Lower leg skin (tissue), 4 donors: ENCODE data around the gene LBHD1. TPM values are rescaled to one million over a fixed set of nuclear protein-coding genes. Genes with fewer than 3 reads are reported as not detected.
"Not testable (repeated sequence)": the region's sequence is repeated elsewhere in the genome, so short reads cannot be mapped to it uniquely, and the experiment has no call there.

ENCODE experiments used
- DNase-seq, 2 donors: peaks; one replicate each; pipeline ENCODE4 v3.0.0-alpha.2; 2019; ENCODE audit warnings: low spot score in 2 of 2
- H3K4me3 ChIP-seq: fragments of 200-600 bp; sonication (generic); 2 replicates; pipeline ENCODE4 v1.5.1; 2017; ENCODE audit warnings: mild to moderate bottlenecking, low read depth; ENCODE audit not compliant: poor library complexity, severe bottlenecking
- POLR2A ChIP-seq, 2 donors: fragments of 450-650 bp; IDR thresholded peaks; one replicate each; pipeline ENCODE4 v1.6.1; 2016 to 2017; ENCODE audit warnings: antibody characterized with exemption in 2 of 2, mild to moderate bottlenecking in 1 of 2, moderate library complexity in 1 of 2
- WGBS, 2 donors: methylation state at CpG; one replicate each; pipeline ENCODE4 v1.1.5; 2018; 5-methylcytosine and 5-hydroxymethylcytosine counted together
- intact Hi-C: fragments of 100-400 bp; cut with DNase I; formaldehyde crosslinking; loops from one replicate; pipeline ENCODE4 v1.15.0; 2023; ENCODE audit warnings: low total_unique reads
- total RNA-seq, 4 donors: library from RNA; depleted of rRNA; stranded (reverse); fragments of >200 nt; gene quantifications; one replicate each; pipeline ENCODE4 v1.1.0, GENCODE V29; 2016
- TF ChIP-seq, protein P1 (sequence below), 3 donors: fragments of 450-650 bp; IDR thresholded peaks; one replicate each; pipeline ENCODE4 v1.5.1; 2016; ENCODE audit warnings: antibody characterized with exemption in 3 of 3, mild to moderate bottlenecking in 3 of 3, moderate library complexity in 2 of 3

Gene LBHD1
- total RNA-seq, 4 donors from 2014 or later: 2.5 to 4.6 (median 3.1) TPM

DNA sequence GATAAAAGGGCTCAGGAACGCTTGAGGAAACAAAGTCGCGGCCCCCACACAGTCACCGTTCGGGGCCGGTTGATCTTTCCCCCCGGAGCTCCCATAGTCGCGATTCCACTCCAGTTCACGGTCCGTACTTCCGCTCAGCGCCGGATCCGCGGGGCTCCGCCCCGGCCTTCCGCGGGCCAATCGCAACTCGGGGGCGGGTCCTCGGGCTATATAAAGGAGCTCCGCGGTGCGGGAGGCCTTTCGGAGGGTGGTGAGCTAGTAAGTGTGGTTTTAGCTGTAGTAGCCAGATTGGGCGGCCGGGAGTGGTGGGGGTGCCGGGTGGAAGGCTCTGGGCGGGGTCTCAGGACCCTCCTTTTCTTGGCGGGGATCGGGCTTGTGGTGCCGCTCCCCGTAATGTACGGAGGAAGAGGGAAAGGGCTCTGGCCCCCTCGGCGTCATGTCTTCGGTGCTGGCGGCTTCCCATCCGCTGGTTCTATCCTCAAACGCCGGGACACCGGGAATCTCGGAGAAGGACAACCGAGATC is 6.9 kb downstream of the LBHD1 start, which contains the start of the genes C11orf98 and CSKMT:
Gene C11orf98 (minus strand): TSS at position 136 of the 524 bp plus-strand sequence. CDS start 41 bp downstream, at position 95.
Gene CSKMT (plus strand): TSS at position 238 of the 524 bp plus-strand sequence. CDS start 568 bp downstream, outside the sequence.
- 0% methylated on average over 24 to 46 of the region's 47 CpGs for WGBS, 2 donors
- TF ChIP-seq, protein P1, sequence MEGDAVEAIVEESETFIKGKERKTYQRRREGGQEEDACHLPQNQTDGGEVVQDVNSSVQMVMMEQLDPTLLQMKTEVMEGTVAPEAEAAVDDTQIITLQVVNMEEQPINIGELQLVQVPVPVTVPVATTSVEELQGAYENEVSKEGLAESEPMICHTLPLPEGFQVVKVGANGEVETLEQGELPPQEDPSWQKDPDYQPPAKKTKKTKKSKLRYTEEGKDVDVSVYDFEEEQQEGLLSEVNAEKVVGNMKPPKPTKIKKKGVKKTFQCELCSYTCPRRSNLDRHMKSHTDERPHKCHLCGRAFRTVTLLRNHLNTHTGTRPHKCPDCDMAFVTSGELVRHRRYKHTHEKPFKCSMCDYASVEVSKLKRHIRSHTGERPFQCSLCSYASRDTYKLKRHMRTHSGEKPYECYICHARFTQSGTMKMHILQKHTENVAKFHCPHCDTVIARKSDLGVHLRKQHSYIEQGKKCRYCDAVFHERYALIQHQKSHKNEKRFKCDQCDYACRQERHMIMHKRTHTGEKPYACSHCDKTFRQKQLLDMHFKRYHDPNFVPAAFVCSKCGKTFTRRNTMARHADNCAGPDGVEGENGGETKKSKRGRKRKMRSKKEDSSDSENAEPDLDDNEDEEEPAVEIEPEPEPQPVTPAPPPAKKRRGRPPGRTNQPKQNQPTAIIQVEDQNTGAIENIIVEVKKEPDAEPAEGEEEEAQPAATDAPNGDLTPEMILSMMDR (IDR thresholded peaks at IDR 0.05): no peak
- TF ChIP-seq POLR2A (IDR thresholded peaks at IDR 0.05): peak in 1 of 2 donors; percentile 95
- H3K4me3 ChIP-seq: peak within 1 kb of the TSS; percentile 60
- DNase-seq: peak; percentile 93 to 99
- intact Hi-C loops: no loop called here

DNA sequence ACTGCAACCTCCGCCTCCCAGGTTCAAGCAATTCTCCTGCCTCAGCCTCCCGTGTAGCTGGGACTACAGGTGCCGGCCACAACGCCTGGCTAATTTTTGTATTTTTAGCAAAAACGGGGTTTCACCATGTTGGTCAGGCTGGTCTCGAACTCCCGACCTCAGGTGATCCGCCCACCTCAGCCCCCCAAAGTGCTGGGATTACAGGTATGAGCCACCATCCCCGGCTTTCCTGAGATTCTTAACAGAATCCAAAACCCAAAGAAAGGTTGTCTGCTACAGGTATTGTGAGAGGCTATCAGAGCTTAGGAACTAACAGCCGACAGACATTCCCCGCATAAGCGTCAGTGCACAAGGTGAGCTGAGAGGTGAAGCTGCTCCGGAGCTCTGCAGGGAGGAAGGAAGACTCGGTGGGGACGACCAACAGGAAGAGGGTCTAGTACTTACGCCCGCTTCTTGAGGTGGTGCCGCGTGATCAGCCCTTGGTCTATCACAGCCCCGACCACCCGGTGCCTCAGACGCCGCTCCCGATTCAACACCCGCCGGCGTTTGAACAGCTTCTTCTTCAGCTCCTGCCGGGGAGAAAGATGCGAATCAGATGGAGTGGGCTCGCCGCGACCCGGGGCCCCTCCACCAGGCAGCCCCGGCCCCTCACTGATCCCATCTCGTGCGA is 7.5 kb downstream of the LBHD1 start:
- intact Hi-C loops: no loop called here
- no peak for TF ChIP-seq POLR2A (IDR thresholded peaks at IDR 0.05)
- TF ChIP-seq, protein P1 (IDR thresholded peaks at IDR 0.05): no peak
- peak overlapping the region; percentile 60 for H3K4me3 ChIP-seq
- DNase-seq: no peak
- 2 to 3% methylated on average over 35 to 36 of the region's 36 CpGs for WGBS, 2 donors

DNA sequence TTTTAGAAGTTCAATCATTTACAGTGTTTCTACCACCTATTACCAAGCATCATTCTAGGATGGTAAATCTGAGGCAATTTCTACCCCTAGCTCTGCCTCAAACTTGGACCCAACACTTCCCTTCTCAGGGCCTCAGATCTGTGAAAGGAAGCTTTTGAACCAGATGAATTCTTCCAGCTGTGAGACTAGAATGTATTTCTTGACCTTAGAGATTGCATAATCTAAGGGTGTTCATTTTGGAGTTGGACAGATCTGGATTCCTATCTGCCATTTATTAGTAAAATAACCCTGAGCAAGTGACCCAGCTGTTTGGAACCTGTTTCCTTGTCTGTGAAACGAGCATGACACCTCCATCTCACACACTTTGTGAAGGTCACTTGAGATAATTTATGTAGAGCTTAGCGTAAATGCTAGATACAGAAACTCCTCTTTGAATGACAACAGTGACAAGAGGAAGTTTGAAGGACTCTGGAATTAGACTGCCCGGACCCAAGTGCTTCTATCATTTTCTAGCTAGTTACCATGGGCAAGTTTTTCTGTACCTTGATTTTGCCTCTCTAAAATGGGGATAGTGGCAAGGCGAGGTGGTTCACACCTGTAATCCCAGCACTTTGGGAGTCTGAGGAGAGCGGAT is 15.2 kb downstream of the LBHD1 start:
- intact Hi-C loops: no loop called here
- 55 to 59% methylated on average over 5 of the region's 5 CpGs for WGBS, 2 donors
- TF ChIP-seq POLR2A (IDR thresholded peaks at IDR 0.05): no peak
- TF ChIP-seq, protein P1 (IDR thresholded peaks at IDR 0.05): no peak
- no peak overlapping the region for H3K4me3 ChIP-seq
- DNase-seq: no peak

DNA sequence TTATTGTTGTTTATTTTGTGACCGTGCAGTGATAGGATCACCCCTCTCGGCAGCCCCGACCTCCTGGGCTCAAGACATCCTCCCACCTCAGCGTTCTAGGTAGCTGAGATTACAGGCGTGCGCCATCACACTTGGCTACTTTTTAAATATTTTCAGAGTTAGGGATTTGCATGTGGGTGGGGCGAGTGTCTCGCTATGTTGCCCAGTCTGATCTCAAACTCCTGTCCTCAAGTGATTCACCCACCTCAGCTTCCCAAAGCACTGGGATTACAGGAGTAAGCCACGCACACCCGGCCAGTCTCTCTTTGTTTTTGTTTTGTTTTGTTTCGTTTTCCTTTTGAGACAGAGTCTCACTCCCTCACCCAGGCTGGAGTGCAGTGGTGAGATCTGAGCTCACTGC is 17.8 kb downstream of the LBHD1 start:
- H3K4me3 ChIP-seq: no peak overlapping the region
- intact Hi-C loops: no loop called here
- TF ChIP-seq, protein P1 (IDR thresholded peaks at IDR 0.05): no peak
- TF ChIP-seq POLR2A (IDR thresholded peaks at IDR 0.05): no peak
- no peak for DNase-seq
- 89 to 93% methylated on average over 11 of the region's 11 CpGs for WGBS, 2 donors

DNA sequence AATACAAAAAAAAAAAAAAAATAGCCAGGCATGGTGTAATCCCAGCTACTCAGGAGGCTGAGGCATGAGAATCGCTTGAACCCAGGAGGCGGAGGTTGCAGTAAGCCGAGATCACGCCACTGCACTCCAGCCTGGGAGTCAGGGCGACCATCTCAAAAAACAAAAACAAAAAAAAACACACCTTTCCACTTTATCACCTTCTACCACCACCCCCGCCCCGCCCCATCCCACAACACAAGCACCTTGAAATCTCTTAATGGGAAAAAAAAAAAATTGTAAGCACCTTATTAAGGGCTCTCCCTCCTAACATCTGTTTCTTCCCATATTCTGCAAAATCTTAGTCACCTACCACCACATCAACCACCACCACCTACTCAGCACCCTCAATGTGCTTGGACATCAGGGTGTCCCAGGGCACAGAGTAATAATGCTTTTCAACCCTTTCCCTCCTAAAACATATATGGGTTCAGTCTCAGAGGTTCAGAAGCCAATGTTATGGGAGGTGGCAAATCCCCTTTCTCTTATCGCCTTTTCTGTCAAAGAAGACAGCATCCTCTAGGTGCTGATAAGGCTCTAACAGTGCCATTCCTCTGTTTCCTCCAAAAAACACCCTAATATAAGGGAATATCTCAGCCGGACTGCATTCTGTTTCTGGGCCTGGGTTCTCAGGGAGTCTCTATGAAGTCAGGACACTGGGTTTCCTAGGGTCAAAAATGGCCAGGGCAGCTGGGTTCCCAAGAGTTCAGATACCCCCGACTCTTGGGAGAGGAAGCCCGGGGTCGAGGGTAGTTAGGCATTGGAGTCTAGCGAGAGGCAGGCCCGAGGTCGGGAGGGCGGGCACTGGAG is 19.7 kb downstream of the LBHD1 start:
- DNase-seq: no peak
- intact Hi-C loops: no loop called here
- peak overlapping the region; percentile 87 for H3K4me3 ChIP-seq
- TF ChIP-seq POLR2A (IDR thresholded peaks at IDR 0.05): no peak
- TF ChIP-seq, protein P1 (IDR thresholded peaks at IDR 0.05): no peak
- 30% methylated on average over 16 of the region's 16 CpGs for WGBS, 2 donors

DNA sequence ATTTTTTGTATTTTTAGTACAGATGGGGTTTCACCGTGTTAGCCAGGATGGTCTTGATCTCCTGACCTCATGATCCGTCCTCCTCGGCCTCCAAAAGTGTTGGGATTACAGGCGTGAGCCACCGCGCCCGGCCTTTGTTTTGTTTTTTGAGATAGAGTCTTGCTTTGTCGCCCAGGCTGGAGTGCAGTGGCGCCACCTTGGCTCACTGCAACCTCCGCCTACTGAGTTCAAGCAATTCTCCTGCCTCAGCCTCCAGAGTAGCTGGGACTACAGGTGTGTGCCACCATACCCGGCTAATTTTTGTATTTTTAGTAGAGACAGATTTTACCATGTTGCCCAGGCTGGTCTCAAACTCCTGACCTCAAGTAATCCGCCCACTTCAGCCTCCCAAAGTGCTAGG is 21.8 kb downstream of the LBHD1 start:
- DNase-seq, intact Hi-C loops, H3K4me3 ChIP-seq: not testable (repeated sequence)
- WGBS, 2 donors: 95 to 96% methylated on average over 12 of the region's 12 CpGs
